HG02884 (cell line): ENCODE data around the gene FKBP15.

Experiments
- ATAC-seq: cut with Tn5 transposase; IDR thresholded peaks from one replicate; pipeline ENCODE4 v1.9.1; 2021; ENCODE audit warnings: mild to moderate bottlenecking, moderate library complexity; ENCODE audit not compliant: unreplicated experiment

FKBP15 gene

DNA sequence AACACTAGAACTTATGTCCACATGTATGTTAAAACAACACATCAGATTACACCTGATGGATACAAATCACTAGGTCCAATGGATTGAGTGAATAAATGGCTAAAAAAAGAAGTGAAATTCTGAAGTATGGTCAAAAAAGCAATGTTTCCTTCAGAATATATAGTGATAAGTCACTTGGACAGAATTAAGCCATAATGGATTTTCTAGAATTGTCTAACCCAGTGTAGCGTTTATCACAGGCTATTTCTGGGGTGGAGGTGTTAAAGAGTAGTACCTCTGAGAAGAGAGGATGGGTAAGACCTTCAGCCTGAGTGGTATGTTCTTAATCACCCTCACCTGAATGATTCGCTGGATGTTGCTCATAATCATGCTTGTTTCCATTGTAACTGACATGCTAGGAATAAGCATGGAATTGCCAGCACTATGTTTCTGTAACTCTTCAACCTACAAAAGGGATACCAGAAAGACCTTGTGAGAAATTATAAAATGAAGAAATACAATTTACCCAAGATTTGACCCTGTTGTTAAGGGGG is 37.1 kb downstream of the FKBP15 start:
- ATAC-seq: no peak

DNA sequence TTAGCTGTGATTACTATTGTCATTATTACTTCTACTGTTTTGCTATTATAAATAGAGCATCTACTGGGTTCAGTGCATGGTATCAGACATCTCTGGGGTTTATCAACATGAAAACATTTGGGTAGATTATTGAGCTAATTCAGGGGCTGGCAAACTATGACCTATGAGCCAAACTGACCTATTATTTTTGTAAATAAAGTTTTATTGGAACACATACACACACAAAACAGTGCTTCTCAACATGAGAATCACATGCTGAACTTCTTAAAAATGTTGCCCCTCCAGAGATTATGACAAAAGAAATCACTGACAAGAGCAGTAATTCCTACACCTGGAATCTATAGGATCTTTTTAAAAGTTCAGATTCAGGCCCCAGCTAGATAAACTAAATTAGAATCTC is 39.9 kb downstream of the FKBP15 start:
- no peak for ATAC-seq

DNA sequence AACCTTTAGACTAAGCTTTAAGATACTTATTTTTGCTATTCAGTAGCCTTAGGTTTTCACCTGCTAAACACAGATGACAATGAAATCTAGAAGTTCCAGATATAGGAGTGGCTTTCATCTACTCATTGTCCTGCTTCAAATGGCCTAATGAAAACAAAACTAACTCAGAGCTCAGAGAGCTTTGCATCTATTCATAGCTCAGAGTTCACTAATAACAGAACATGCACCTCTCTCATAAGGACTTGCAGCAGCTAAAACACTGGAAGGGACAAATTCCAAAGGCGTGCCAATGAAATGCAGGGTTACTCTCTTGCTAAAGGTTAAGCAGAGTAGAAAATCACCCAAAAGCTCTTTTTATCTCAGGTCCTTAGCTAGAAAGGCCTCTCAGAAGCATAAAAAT is 41.2 kb downstream of the FKBP15 start:
- no peak for ATAC-seq

DNA sequence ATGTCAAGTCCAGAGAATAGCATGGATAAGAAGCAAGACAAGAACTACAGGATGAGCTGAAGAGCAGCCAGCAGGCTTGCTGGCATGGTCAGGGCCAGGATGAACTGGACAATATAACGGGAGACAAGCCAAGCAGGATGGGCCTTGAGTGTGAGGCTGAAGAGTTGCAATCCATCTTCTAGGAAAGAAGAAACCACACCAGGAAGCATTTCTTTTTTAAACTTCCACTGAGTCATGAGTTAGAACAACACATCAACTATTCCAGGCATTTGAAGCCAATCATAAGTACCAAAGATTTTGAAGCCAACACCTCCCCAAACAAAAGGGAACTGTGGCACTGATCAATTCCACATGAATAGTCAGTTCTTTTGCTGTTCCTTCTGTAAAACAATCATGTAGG is 43.0 kb downstream of the FKBP15 start:
- no peak for ATAC-seq

DNA sequence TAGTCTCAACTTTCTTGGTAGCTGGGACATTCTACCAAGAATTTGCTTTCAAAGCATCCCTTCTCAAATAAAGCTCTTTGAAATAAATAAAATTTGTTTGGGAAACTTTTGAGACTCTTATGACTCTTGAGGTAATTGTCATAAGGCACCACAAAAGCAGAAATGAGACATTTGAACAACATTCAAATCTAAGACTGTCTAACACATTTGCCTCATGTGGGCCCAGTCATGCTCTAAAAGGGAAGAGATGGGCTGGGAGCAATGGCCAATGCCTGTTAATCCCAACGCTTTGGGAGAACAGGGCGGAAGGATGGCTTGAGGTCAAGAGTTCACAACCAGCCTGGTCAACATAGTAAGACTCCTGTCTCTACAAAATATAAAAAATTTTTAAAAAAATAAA is 43.8 kb downstream of the FKBP15 start:
- ATAC-seq: no peak

DNA sequence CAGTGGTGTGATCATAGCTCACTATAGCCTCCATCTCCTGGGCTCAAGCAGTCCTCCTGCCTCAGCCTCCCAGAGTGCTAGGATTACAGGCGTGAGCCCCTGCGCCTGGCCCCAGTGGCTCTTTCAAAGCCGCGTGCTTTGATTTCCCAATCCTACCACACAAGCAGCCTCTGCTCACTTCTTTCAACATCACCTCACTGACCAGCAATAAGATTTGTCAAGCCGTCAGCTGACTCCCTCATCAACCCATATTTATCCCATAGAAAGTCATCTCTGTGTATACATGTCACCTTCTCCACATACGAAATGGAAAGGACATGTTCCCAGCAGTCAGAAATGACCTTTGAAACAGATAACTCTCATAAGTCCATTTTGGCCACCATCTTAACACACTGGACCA is 44.3 kb downstream of the FKBP15 start:
- ATAC-seq: no peak

DNA sequence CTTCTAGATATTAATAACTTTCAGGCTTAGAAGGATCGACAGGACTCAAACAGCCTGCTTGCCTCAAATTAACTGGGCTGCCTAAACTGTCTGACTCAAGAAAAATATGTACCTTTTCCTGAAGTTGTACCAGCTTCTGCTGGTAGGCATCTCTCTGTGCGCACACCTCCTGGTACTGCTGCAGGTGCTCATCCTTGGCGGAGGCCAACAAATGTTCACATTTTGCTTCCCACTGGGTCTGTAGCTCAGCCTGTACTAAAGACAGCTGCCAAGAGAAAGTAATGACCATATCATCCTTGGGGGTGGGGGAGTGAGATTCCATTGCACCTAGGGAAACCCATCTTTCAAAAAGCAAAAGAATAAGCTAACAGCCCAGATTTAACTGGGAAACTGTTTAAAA is 47.7 kb downstream of the FKBP15 start:
- ATAC-seq: no peak

DNA sequence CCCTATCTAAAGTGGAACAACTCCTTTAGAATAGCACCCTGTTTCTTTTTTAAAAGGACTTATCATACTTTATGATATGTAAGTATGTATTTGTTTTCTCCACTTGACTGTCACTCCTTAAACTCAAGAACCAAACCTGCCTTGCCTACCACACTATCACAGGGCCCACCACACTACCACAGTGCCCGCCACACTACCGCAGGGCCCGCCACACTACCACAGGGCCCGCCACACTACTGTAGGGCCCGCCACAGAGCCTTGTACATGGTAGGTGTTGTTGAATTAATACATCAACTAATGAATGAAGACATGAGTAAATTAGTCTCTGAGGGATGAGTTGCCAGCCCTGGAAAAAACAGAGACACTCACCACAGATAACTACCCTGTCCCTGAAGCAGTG is 52.3 kb downstream of the FKBP15 start:
- no peak for ATAC-seq

DNA sequence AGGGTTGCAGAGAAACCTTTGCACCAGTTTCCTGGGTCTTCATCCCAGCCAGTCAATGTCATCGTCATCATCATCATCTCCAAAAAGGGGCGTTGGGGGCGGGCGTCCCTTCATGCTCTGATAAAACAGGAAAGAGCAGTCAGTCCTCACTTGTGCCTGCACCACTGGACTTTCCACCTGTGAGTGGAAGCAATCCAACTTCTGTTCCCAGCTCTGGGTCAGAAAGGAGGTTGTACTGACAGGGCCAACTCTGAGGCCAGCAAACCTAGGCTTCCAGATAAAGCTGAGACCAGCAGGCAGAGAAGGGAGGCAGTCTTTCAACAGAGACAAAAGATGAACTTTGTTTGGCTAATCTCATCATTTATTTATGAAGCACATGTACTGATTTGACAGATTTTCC is 55.0 kb downstream of the FKBP15 start:
- ATAC-seq: no peak

DNA sequence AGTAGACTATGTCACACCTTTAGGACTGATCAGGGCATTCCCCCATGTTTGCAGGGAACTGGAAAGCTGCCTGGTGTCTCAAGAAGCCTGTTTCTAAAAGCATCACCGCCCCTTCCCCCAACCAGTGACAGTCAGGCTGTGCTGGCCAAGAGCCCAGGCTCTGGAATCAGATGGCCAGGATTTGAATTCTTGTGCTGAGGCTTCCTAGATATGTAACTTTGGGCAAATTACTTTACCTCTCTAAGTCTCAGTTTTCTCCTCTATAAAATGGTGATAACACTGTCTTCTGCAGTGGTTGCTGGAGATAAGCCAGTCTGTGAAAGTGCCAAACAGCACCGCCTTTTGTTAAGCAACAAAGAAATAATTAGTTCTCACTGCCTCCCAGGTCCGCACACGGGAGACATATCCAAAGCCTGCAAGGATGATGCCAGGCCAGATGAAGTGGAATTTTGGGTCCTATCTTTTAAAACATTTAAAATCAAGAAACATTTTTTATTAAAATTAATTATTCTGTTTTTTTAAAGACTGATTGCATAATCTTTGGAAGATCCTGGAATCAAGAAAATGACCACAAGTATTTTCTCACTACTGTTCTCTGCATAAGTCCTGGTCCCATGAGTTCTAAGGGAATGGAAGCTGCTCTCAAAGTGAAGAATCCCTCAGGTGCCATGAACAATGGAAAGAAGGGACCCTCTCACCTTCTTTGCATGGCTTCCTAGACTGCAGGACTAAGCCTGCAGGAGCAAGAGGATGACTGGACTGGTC is 56.4 kb downstream of the FKBP15 start:
- no peak for ATAC-seq

DNA sequence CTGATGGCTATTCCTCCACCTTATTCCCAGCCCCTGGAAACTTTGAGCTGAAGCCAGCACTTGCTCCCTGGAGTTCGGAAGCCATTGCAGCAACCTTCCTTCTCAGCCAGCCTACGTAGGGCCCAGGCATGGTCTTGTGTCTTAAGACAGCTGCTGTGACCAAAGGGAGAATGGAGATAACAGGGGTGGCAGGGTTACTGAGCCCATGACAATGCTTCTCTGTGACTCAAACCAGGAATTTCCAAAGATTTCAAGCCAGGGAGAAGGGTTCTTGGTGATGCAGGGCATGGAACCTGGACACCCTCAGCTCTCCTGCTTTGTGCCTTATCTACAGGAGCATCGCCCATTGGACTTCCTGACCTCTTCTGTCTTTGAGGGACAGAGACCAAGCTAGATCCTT is 58.1 kb downstream of the FKBP15 start:
- no peak for ATAC-seq

DNA sequence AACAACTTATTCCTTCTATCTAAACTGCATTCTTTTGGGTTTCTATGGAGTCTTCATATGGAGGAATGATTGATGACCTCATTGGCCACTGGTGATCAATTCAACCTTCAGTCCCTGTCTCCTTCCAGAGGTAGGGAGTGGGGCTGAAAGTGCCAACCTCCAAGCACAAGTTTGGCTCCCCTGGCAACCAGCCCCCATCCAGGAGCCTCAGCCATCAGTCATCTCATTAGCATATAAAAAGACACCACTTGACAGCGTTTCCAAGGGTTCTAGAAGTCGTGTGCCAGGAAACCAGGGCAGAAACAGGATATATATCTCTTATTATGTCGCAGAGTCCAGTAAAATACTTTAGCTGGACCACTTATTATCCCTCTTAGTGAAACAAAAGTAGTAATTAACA is 60.5 kb downstream of the FKBP15 start:
- ATAC-seq: no peak

DNA sequence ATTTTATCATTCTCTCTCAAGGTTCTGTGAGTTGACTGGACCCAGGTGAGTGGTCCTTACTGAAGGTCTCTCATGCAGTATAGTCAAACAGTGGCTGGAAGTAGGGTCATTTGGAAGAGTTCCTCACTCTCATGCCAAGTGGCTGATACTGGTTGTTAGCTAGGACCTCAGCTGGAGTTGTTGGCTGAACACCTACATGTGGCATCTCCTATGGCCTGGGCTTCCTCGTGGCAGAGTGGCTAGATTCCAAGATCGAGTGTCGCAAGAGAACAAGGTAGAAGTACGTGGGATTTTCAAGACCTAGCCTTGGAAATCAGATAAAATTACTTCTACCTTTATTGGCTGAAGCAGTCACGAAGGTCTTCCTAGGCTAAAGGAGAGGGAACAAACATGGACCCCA is 62.6 kb downstream of the FKBP15 start:
- no peak for ATAC-seq

DNA sequence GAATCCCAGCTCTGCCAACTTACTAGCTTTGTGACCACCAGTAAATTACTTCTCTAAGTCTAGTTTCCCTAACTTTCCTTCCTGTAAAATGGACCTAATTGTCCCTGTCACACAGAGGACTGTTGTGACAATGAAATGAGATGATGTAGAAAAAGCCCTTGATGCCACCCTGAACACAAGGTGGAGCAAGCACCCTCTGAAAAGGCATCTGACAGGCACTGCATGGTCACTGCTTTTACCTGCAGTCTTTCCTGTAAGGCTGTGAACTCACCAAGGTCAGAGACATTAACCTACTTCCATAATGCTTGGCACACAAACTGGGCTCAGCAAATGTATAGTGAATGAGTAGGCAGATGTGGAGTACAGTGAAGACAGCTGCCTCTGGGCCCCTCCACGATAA is 64.2 kb downstream of the FKBP15 start:
- no peak for ATAC-seq

DNA sequence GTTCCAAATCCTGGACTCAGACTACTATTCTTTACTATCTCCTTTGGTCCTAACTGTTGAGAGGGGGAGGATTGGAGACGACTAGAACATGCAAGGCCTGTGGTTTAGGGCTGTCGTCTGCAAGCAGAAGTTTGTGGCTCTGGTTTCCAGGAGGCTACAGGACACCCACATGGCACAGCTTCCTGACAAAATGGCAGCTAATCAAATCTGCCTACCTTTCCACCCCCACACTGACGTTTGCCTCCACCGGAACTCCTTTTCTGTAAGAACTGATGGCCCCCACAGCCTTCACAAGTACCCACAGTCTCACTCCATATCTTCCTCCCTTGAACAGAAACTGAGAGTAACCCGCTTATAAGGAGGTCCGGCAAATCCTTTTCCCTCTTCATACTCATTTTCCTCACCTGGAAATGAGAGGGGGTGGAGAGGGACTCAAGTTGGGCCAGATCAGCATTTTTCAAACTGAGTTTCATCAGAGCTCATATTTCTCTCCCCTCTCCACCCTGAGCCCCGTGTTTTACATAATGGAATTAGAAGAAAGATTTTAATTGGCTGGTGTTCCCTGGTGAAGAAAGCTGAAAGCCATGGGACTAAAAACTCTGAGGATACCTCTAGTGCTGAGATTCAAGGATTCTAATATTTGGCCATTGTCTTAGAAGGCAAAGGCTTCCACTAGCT is 65.0 kb downstream of the FKBP15 start:
- peak; percentile 39 for ATAC-seq

DNA sequence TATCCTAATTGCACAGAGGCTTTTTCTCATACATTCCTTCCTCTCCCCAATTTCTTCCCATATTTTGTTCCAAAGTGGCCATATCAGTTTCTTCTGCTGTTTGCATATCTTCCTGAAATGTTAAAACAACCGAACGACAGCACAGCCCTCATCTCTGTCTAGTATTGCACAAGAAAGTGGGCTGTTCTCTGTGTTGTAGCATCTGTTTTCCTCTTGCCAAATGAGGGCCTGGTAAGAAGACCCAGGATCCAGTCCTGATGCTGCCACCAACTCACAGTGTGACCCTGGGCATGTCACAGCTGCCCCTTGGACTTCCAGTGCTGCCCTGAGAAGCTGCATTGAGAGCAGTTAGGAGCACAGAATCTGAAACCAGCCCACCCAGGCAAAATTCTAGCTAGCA is 66.1 kb downstream of the FKBP15 start:
- no peak for ATAC-seq

DNA sequence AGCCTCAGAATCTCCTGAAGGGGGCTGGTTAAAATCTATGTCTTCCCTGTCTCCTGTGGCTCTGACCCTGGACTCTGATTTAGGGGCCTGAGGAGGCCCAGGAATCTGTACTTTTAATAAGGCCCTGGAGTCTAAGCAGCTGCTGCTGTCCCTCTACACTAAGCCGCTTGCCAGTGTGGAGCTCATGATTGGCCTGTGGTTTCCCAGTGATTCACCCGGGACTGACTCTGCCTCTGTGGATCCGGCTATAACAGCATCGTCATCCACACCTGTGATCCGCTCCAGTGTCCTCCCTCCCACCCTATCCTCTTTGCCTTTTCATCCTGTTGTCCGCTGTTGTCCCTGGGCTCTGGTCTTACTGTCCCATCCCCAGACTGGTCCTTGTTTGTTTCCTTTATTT is 66.6 kb downstream of the FKBP15 start:
- ATAC-seq: no peak

DNA sequence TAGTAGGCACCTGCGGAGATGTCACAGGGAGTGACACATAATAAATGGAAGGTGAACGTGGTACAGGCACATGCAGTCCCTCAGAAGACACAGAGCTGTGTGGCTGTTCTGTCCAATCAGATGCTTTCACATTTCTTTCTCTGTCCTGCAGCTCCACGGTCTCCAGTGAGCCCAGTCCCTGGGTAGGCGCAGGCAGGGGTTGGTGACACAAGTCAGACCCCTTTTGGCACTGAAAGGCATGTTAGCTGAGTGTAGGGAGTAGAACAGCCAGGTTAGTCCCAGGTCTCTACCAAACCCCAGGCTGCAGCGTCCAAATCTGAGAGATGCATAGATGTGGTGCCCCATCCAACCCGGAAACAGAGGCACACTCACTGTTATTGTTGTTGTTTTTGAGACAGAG is 67.5 kb downstream of the FKBP15 start:
- no peak for ATAC-seq

DNA sequence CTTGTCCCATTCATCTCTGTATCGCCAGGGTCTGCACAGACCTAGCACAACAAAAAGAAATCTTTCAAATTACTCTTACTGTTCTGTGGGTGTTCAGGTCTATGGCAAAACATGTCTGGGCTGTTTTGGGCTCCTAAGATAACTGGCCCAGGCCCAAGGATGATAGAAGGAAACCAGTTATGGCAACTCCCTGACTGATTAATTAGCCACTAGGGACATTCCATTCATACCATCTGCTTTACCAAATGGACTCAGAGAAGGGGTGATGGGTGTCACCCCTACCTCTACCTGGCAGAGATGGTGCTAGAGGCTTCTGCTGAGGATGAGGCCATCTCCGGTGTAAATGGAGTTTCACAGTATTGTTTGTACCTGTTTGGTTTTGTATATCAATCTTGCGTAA is 68.4 kb downstream of the FKBP15 start:
- ATAC-seq: no peak

DNA sequence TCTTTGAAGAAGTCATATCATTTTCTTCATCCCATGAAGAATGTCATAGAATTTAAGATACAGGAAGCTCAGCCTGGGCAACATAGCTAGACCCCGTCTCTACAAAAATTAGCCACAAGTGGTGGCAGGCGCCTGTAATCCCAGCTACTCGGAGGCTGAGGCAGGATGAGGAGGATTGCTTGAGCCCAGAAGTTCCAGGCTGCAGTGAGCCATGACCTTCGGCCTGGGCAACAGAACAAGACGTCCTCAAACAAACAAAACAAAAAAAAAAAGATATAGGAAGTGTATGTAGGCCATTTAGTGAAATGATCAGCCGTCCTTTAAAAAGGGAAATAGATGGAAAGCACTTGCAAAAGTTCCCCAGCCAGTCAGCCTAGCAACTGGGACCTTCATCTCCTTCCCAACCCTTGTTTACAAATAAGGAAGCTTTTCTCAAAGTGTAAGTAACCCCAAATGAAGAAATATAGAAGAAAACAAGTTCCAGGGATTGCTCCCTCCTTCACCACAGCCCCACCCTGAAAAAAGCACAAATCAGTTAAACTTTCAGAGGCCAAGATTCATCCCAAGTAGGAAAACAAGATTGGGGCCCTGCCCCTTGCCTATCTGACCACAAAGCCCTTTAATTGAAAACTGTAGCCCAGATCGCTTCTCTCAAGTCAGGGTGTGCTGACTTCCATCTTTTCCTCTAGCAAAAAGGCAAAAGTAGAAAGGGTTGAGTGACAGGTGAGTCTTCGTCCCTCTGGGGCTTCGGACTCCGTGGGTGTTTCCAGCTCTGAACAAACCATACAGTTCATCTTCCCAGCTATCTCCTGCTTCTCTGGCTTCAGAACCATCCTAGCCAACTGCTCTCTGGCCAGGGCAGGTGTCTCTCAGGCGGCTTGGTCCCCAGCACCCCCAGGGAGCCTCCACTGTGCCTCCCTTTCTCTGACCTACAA is 69.1 kb downstream of the FKBP15 start:
- ATAC-seq: no peak
